ENCODE results near the gene CFAP46.

DNA sequence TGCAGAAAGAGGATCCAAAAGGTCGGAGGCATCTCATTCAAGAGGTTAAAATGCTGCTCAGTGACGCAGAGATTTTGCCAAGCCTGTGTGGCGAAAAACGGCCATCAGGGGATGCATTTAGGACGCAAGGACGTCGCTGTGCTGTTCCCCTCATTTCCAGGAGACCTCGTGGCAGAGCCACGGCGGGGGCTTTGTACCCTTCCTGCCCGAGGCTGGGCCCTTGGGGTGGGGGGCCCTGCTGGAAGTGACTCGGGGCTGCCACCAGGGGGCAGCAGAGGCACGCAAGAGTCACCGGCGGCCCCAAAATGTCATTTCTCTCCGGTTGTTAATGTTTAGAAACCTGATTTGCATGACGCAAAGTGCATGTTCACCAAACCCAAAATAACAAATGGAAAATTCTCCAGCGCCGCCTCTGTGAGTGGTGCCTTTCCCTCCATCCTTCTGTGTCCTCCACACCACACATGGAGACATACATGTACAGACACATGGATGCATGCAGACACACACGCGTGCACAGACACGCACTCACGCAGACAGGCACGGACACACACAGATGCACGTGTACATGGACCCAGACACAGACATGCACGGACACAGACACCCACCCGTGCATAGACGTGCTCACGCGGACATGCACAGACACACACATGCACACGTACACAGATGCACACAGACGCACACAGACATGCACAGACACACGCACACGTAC is 105.4 kb downstream of the CFAP46 start:
- TF ChIP-seq, protein P1, sequence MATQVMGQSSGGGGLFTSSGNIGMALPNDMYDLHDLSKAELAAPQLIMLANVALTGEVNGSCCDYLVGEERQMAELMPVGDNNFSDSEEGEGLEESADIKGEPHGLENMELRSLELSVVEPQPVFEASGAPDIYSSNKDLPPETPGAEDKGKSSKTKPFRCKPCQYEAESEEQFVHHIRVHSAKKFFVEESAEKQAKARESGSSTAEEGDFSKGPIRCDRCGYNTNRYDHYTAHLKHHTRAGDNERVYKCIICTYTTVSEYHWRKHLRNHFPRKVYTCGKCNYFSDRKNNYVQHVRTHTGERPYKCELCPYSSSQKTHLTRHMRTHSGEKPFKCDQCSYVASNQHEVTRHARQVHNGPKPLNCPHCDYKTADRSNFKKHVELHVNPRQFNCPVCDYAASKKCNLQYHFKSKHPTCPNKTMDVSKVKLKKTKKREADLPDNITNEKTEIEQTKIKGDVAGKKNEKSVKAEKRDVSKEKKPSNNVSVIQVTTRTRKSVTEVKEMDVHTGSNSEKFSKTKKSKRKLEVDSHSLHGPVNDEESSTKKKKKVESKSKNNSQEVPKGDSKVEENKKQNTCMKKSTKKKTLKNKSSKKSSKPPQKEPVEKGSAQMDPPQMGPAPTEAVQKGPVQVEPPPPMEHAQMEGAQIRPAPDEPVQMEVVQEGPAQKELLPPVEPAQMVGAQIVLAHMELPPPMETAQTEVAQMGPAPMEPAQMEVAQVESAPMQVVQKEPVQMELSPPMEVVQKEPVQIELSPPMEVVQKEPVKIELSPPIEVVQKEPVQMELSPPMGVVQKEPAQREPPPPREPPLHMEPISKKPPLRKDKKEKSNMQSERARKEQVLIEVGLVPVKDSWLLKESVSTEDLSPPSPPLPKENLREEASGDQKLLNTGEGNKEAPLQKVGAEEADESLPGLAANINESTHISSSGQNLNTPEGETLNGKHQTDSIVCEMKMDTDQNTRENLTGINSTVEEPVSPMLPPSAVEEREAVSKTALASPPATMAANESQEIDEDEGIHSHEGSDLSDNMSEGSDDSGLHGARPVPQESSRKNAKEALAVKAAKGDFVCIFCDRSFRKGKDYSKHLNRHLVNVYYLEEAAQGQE (IDR thresholded peaks at IDR 0.05; ENCODE audit: unreplicated experiment) = no peak
- TF ChIP-seq, protein P2, sequence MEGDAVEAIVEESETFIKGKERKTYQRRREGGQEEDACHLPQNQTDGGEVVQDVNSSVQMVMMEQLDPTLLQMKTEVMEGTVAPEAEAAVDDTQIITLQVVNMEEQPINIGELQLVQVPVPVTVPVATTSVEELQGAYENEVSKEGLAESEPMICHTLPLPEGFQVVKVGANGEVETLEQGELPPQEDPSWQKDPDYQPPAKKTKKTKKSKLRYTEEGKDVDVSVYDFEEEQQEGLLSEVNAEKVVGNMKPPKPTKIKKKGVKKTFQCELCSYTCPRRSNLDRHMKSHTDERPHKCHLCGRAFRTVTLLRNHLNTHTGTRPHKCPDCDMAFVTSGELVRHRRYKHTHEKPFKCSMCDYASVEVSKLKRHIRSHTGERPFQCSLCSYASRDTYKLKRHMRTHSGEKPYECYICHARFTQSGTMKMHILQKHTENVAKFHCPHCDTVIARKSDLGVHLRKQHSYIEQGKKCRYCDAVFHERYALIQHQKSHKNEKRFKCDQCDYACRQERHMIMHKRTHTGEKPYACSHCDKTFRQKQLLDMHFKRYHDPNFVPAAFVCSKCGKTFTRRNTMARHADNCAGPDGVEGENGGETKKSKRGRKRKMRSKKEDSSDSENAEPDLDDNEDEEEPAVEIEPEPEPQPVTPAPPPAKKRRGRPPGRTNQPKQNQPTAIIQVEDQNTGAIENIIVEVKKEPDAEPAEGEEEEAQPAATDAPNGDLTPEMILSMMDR (conservative IDR thresholded peaks at IDR 0.05; ENCODE audit: low read depth in 2 of 2) = peak; percentile 83 to 96
- no peak for TF ChIP-seq CREB1 (CRISPR knock-in tag; IDR thresholded peaks at IDR 0.05; ENCODE audit: low read depth)
